ENCODE data around the gene NYNRIN.

NYNRIN gene

GRCh38 chr14:24459331-24459730 is 60.5 kb downstream of the NYNRIN start:
- no peak overlapping the region for H4K8ac ChIP-seq (ENCODE audit: low read depth, low read length)
- peaks cover 2 to 9% of the 10 kb centered on the region in 2 donors for H3K36me3 ChIP-seq (replicated peaks in 1 of 2; ENCODE audit: control insufficient read depth in 2 of 2, insufficient read depth in 2 of 2, low read length in 2 of 2)
- no peak overlapping the region for H3K23ac ChIP-seq (ENCODE audit: low read depth, low read length, poor library complexity)
- H3K27ac ChIP-seq (replicated peaks; ENCODE audit: low read length) = no peak overlapping the region
- H3K79me1 ChIP-seq (ENCODE audit: low read depth, low read length) = peaks cover 2% of the 10 kb centered on the region
- no peak overlapping the region for H3K4ac ChIP-seq (ENCODE audit: low read length)
- no peak overlapping the region for H3K4me2 ChIP-seq (ENCODE audit: insufficient read depth, low read length, poor library complexity, severe bottlenecking)
- H2BK120ac ChIP-seq (ENCODE audit: low read depth, low read length) = no peak overlapping the region
- H3K4me1 ChIP-seq (ENCODE audit: control insufficient read depth in 2 of 2, insufficient read depth in 1 of 2, low read depth in 1 of 2, low read length in 2 of 2) = no peaks in the 10 kb centered on the region
- H2AFZ ChIP-seq (ENCODE audit: low read length) = no peak overlapping the region
- H2BK12ac ChIP-seq (ENCODE audit: low read length) = no peak overlapping the region
- H2BK5ac ChIP-seq (ENCODE audit: low read length) = no peak overlapping the region
- H4K91ac ChIP-seq (ENCODE audit: low read depth, low read length, poor library complexity) = no peak overlapping the region
- H3K9ac ChIP-seq (ENCODE audit: low read depth, low read length, poor library complexity) = no peak overlapping the region
- DNase-seq (ENCODE audit: low spot score) = no peak
- peaks cover 0 to 10% of the 10 kb centered on the region in 2 donors for H3K9me3 ChIP-seq (replicated peaks in 1 of 2; ENCODE audit: control insufficient read depth in 2 of 2, insufficient read depth in 1 of 2, low read depth in 1 of 2, low read length in 2 of 2)
- H2AK5ac ChIP-seq (ENCODE audit: low read depth, low read length) = no peak overlapping the region
- no peak overlapping the region for H2BK15ac ChIP-seq (ENCODE audit: low read length)
- H3K18ac ChIP-seq (ENCODE audit: low read length) = no peak overlapping the region
- no peak overlapping the region for H3K4me3 ChIP-seq (ENCODE audit: low read length in 2 of 2)
- no peak overlapping the region for H3K14ac ChIP-seq (ENCODE audit: low read length)
- WGBS, 2 donors (ENCODE audit: extremely low coverage in 2 of 2, insufficient read length in 2 of 2, insufficient replicate concordance in 1 of 2) = no CpG with 5 or more reads among the region's 3 CpGs
- no peaks in the 10 kb centered on the region for H3K27me3 ChIP-seq (ENCODE audit: control insufficient read depth in 3 of 3, insufficient read depth in 3 of 3, low read depth in 1 of 3, low read length in 3 of 3)

GRCh38 chr14:24461336-24461735 is 62.5 kb downstream of the NYNRIN start:
- Histone ChIP-seq H3K27me3 (ENCODE audit: control insufficient read depth in 3 of 3, insufficient read depth in 3 of 3, low read depth in 1 of 3, low read length in 3 of 3) (no peaks in the 10 kb centered on the region), H2AK5ac (ENCODE audit: low read depth, low read length) (no peak overlapping the region), H3K36me3 (replicated peaks in 1 of 2; ENCODE audit: control insufficient read depth in 2 of 2, insufficient read depth in 2 of 2, low read length in 2 of 2) (peaks cover 2 to 9% of the 10 kb centered on the region in 2 donors), H2BK120ac (ENCODE audit: low read depth, low read length) (no peak overlapping the region), H2BK12ac (ENCODE audit: low read length) (no peak overlapping the region), H3K23ac (ENCODE audit: low read depth, low read length, poor library complexity) (no peak overlapping the region), H3K14ac (ENCODE audit: low read length) (no peak overlapping the region), H3K4me2 (ENCODE audit: insufficient read depth, low read length, poor library complexity, severe bottlenecking) (no peak overlapping the region), H3K27ac (replicated peaks; ENCODE audit: low read length) (no peak overlapping the region), H3K9ac (ENCODE audit: low read depth, low read length, poor library complexity) (no peak overlapping the region), H3K79me1 (ENCODE audit: low read depth, low read length) (no peaks in the 10 kb centered on the region), H3K4me1 (ENCODE audit: control insufficient read depth in 2 of 2, insufficient read depth in 1 of 2, low read depth in 1 of 2, low read length in 2 of 2) (no peaks in the 10 kb centered on the region), H4K91ac (ENCODE audit: low read depth, low read length, poor library complexity) (no peak overlapping the region), H3K4ac (ENCODE audit: low read length) (no peak overlapping the region), H3K9me3 (replicated peaks in 1 of 2; ENCODE audit: control insufficient read depth in 2 of 2, insufficient read depth in 1 of 2, low read depth in 1 of 2, low read length in 2 of 2) (peaks cover 0 to 7% of the 10 kb centered on the region in 2 donors), H3K18ac (ENCODE audit: low read length) (no peak overlapping the region), H2BK5ac (ENCODE audit: low read length) (no peak overlapping the region), H2AFZ (ENCODE audit: low read length) (no peak overlapping the region), H2BK15ac (ENCODE audit: low read length) (no peak overlapping the region), H4K8ac (ENCODE audit: low read depth, low read length) (no peak overlapping the region), H3K4me3 (ENCODE audit: low read length in 2 of 2) (no peak overlapping the region)
- DNase-seq (ENCODE audit: low spot score) = no peak

- no peak overlapping the region for H3K4me2 ChIP-seq (ENCODE audit: insufficient read depth, low read length, poor library complexity, severe bottlenecking)
- peaks cover 2% of the 10 kb centered on the region in 2 donors for H3K36me3 ChIP-seq (replicated peaks in 1 of 2; ENCODE audit: control insufficient read depth in 2 of 2, insufficient read depth in 2 of 2, low read length in 2 of 2)
- no peak overlapping the region for H3K27ac ChIP-seq (replicated peaks; ENCODE audit: low read length)
- no peak overlapping the region for H2AK5ac ChIP-seq (ENCODE audit: low read depth, low read length)
- no peaks in the 10 kb centered on the region for H3K27me3 ChIP-seq (ENCODE audit: control insufficient read depth in 3 of 3, insufficient read depth in 3 of 3, low read depth in 1 of 3, low read length in 3 of 3)
- H3K9me3 ChIP-seq (replicated peaks in 1 of 2; ENCODE audit: control insufficient read depth in 2 of 2, insufficient read depth in 1 of 2, low read depth in 1 of 2, low read length in 2 of 2) = no peaks in the 10 kb centered on the region
- H3K9ac ChIP-seq (ENCODE audit: low read depth, low read length, poor library complexity) = no peak overlapping the region
- no peak overlapping the region for H3K4me3 ChIP-seq (ENCODE audit: low read length in 2 of 2)
- no peak overlapping the region for H2BK5ac ChIP-seq (ENCODE audit: low read length)
- no peaks in the 10 kb centered on the region for H3K79me1 ChIP-seq (ENCODE audit: low read depth, low read length)
- DNase-seq (ENCODE audit: low spot score) = no peak
- no peaks in the 10 kb centered on the region for H3K4me1 ChIP-seq (ENCODE audit: control insufficient read depth in 2 of 2, insufficient read depth in 1 of 2, low read depth in 1 of 2, low read length in 2 of 2)
- no peak overlapping the region for H3K4ac ChIP-seq (ENCODE audit: low read length)
- no peak overlapping the region for H2BK12ac ChIP-seq (ENCODE audit: low read length)
- no peak overlapping the region for H2BK120ac ChIP-seq (ENCODE audit: low read depth, low read length)
- H2BK15ac ChIP-seq (ENCODE audit: low read length) = no peak overlapping the region
- no peak overlapping the region for H3K14ac ChIP-seq (ENCODE audit: low read length)
- no peak overlapping the region for H4K91ac ChIP-seq (ENCODE audit: low read depth, low read length, poor library complexity)
- no peak overlapping the region for H4K8ac ChIP-seq (ENCODE audit: low read depth, low read length)
- no peak overlapping the region for H3K23ac ChIP-seq (ENCODE audit: low read depth, low read length, poor library complexity)
- no CpG with 5 or more reads among the region's 5 CpGs for WGBS, 2 donors (ENCODE audit: extremely low coverage in 2 of 2, insufficient read length in 2 of 2, insufficient replicate concordance in 1 of 2)
- H2AFZ ChIP-seq (ENCODE audit: low read length) = no peak overlapping the region
- H3K18ac ChIP-seq (ENCODE audit: low read length) = no peak overlapping the region
These were observed 64.4 kb downstream of the NYNRIN start for GRCh38 chr14:24463017-24463883.

- H2AK5ac ChIP-seq (ENCODE audit: low read depth, low read length) = no peak overlapping the region
- no peak overlapping the region for H3K14ac ChIP-seq (ENCODE audit: low read length)
- H3K9me3 ChIP-seq (replicated peaks in 1 of 2; ENCODE audit: control insufficient read depth in 2 of 2, insufficient read depth in 1 of 2, low read depth in 1 of 2, low read length in 2 of 2) = no peaks in the 10 kb centered on the region
- no peak overlapping the region for H3K23ac ChIP-seq (ENCODE audit: low read depth, low read length, poor library complexity)
- no peak overlapping the region for H3K9ac ChIP-seq (ENCODE audit: low read depth, low read length, poor library complexity)
- WGBS, 2 donors (ENCODE audit: extremely low coverage in 2 of 2, insufficient read length in 2 of 2, insufficient replicate concordance in 1 of 2) = no CpG with 5 or more reads among the region's 4 CpGs
- no peaks in the 10 kb centered on the region for H3K27me3 ChIP-seq (ENCODE audit: control insufficient read depth in 3 of 3, insufficient read depth in 3 of 3, low read depth in 1 of 3, low read length in 3 of 3)
- no peak for DNase-seq (ENCODE audit: low spot score)
- H3K79me1 ChIP-seq (ENCODE audit: low read depth, low read length) = no peaks in the 10 kb centered on the region
- H2BK12ac ChIP-seq (ENCODE audit: low read length) = no peak overlapping the region
- no peak overlapping the region for H3K27ac ChIP-seq (replicated peaks; ENCODE audit: low read length)
- no peak overlapping the region for H3K4me3 ChIP-seq (ENCODE audit: low read length in 2 of 2)
- H3K18ac ChIP-seq (ENCODE audit: low read length) = no peak overlapping the region
- H2BK15ac ChIP-seq (ENCODE audit: low read length) = no peak overlapping the region
- H3K4me1 ChIP-seq (ENCODE audit: control insufficient read depth in 2 of 2, insufficient read depth in 1 of 2, low read depth in 1 of 2, low read length in 2 of 2) = no peaks in the 10 kb centered on the region
- H3K4me2 ChIP-seq (ENCODE audit: insufficient read depth, low read length, poor library complexity, severe bottlenecking) = no peak overlapping the region
- H4K91ac ChIP-seq (ENCODE audit: low read depth, low read length, poor library complexity) = no peak overlapping the region
- H3K36me3 ChIP-seq (replicated peaks in 1 of 2; ENCODE audit: control insufficient read depth in 2 of 2, insufficient read depth in 2 of 2, low read length in 2 of 2) = peaks cover 0 to 2% of the 10 kb centered on the region in 2 donors
- H2AFZ ChIP-seq (ENCODE audit: low read length) = no peak overlapping the region
- H3K4ac ChIP-seq (ENCODE audit: low read length) = no peak overlapping the region
- H4K8ac ChIP-seq (ENCODE audit: low read depth, low read length) = no peak overlapping the region
- no peak overlapping the region for H2BK5ac ChIP-seq (ENCODE audit: low read length)
- H2BK120ac ChIP-seq (ENCODE audit: low read depth, low read length) = no peak overlapping the region
These were observed 65.3 kb downstream of the NYNRIN start for GRCh38 chr14:24463884-24464785.
